H1 (cell line): ENCODE data around the gene PGF. TPM values are rescaled to one million over a fixed set of nuclear protein-coding genes. Genes with fewer than 3 reads are reported as not detected.

Source experiments
- CTCF ChIA-PET: fragments of 300-600 bp; sonication (Branson Sonifier 250); formaldehyde crosslinking; loops from one replicate; lab custom pipeline; 2021; ENCODE audit not compliant: partially characterized antibody; lab: Charles Lee
- POLR2A ChIA-PET: fragments of 300-600 bp; sonication (Branson Sonifier 250); formaldehyde crosslinking; loops from one replicate; lab custom pipeline; 2021; ENCODE audit warnings: inconsistent platforms; ENCODE audit not compliant: partially characterized antibody; lab: Charles Lee
- DNase-seq, 2 experiments: peaks; one replicate each; pipeline versions ENCODE4 v3.0.0 to v3.0.0-alpha.2; 2010 to 2022; ENCODE audit warnings: low spot score in 2 of 2, low read depth in 1 of 2, mixed read lengths in 1 of 2
- FAIRE-seq: peaks from 2 replicates; lab custom pipeline; 2011; peaks lifted over from hg19 to GRCh38; lab: Jason Lieb, UNC
- H2AFZ ChIP-seq: 2 replicates; pipeline ENCODE4 v1.8.1; 2012; ENCODE audit warnings: low read length, inconsistent platforms
- H2AK5ac ChIP-seq: 2 replicates; pipeline ENCODE4 v1.6.1; 2013; ENCODE audit warnings: low read depth, low read length
- H2BK120ac ChIP-seq: replicated peaks from 2 replicates; pipeline ENCODE3; 2013; ENCODE audit warnings: low read depth, low read length, inconsistent platforms
- H2BK12ac ChIP-seq: 2 replicates; pipeline ENCODE4 v1.6.1; 2013; ENCODE audit warnings: low read depth, low read length
- H2BK15ac ChIP-seq: 2 replicates; pipeline ENCODE4 v1.6.1; 2013; ENCODE audit warnings: low read length
- H2BK20ac ChIP-seq: 2 replicates; pipeline ENCODE4 v1.6.1; 2013; ENCODE audit warnings: low read length
- H2BK5ac ChIP-seq: 2 replicates; pipeline ENCODE4 v1.6.1; 2013; ENCODE audit warnings: low read depth, low read length
- H3K14ac ChIP-seq: 2 replicates; pipeline ENCODE4 v1.6.1; 2013; ENCODE audit warnings: inconsistent platforms; ENCODE audit not compliant: insufficient read length
- H3K18ac ChIP-seq: 2 replicates; pipeline ENCODE4 v1.6.1; 2013; ENCODE audit warnings: low read length; ENCODE audit errors: extremely low read depth
- H3K23ac ChIP-seq: 2 replicates; pipeline ENCODE4 v1.6.1; 2013; ENCODE audit warnings: inconsistent platforms; ENCODE audit not compliant: insufficient read length
- H3K23me2 ChIP-seq: 2 replicates; pipeline ENCODE4 v1.6.1; 2013; ENCODE audit warnings: low read depth, low read length
- H3K27ac ChIP-seq: 2 replicates; pipeline ENCODE4 v1.6.1; 2011; ENCODE audit warnings: low read depth, low read length, inconsistent platforms
- H3K27me3 ChIP-seq, 4 experiments: replicated peaks in 1 of 4; 1 replicate in 1 of 4; 2 replicates in 3 of 4; pipeline versions ENCODE4 v1.6.1 to v1.8.1; 2011 to 2013; ENCODE audit warnings: low read length in 3 of 4, mild to moderate bottlenecking in 3 of 4, inconsistent platforms in 2 of 4, mixed read lengths in 2 of 4, moderate library complexity in 1 of 4; ENCODE audit not compliant: control insufficient read depth in 3 of 4, insufficient read depth in 3 of 4; ENCODE audit errors: extremely low read depth in 1 of 4
- H3K36me3 ChIP-seq, 4 experiments: 2 replicates each; pipeline versions ENCODE4 v1.6.1 to v1.8.1; 2011 to 2013; ENCODE audit warnings: mild to moderate bottlenecking in 4 of 4, low read length in 3 of 4, moderate library complexity in 2 of 4, control low read depth in 1 of 4, inconsistent platforms in 1 of 4; ENCODE audit not compliant: insufficient read depth in 4 of 4, control insufficient read depth in 2 of 4
- H3K4ac ChIP-seq: replicated peaks from 2 replicates; pipeline ENCODE3; 2013; ENCODE audit warnings: low read length, low read depth, mixed read lengths, inconsistent platforms; ENCODE audit not compliant: insufficient read length
- H3K4me1 ChIP-seq, 4 experiments: replicated peaks in 1 of 4; 1 replicate in 1 of 4; 2 replicates in 3 of 4; pipeline versions ENCODE4 v1.6.1 to v1.8.1; 2011 to 2013; ENCODE audit warnings: low read length in 3 of 4, inconsistent platforms in 2 of 4, mixed read lengths in 1 of 4; ENCODE audit not compliant: insufficient read depth in 4 of 4, control insufficient read depth in 3 of 4
- H3K4me2 ChIP-seq, 2 experiments: 2 replicates each; pipeline versions ENCODE4 v1.6.1 to v1.8.1; 2011 to 2013; ENCODE audit warnings: low read depth in 2 of 2, low read length in 2 of 2, control low read depth in 1 of 2, inconsistent platforms in 1 of 2, mild to moderate bottlenecking in 1 of 2; ENCODE audit not compliant: insufficient read depth in 1 of 2
- H3K4me3 ChIP-seq, 4 experiments: fragments of 200-600, 300-600 bp in 1 of 4; sonication (generic), shearing (Covaris generic), sonication (Bioruptor Twin) in 1 of 4; 2 replicates each; pipeline versions ENCODE4 v1.5.1 to v1.8.1; 2011 to 2016; ENCODE audit warnings: low read length in 4 of 4, low read depth in 3 of 4, control low read depth in 2 of 4, inconsistent platforms in 2 of 4, mild to moderate bottlenecking in 2 of 4, mixed read lengths in 1 of 4, moderate library complexity in 1 of 4; ENCODE audit not compliant: insufficient read depth in 2 of 4; ENCODE audit errors: extremely low read depth in 1 of 4
- H3K56ac ChIP-seq: replicated peaks from 2 replicates; pipeline ENCODE3; 2013; ENCODE audit warnings: low read depth, mild to moderate bottlenecking, mixed read lengths, low read length, inconsistent platforms; ENCODE audit not compliant: insufficient read length
- H3K79me1 ChIP-seq: 2 replicates; pipeline ENCODE4 v1.6.1; 2013; ENCODE audit warnings: low read depth, low read length, control low read depth
- H3K79me2 ChIP-seq, 2 experiments: 2 replicates each; pipeline versions ENCODE4 v1.6.1 to v1.8.1; 2012 to 2013; ENCODE audit warnings: low read length in 2 of 2, mild to moderate bottlenecking in 2 of 2, inconsistent platforms in 1 of 2; ENCODE audit not compliant: insufficient read depth in 2 of 2, control insufficient read depth in 1 of 2
- H3K9ac ChIP-seq, 4 experiments: replicated peaks in 1 of 4; 1 replicate in 1 of 4; 2 replicates in 3 of 4; pipeline versions ENCODE4 v1.6.1 to v1.8.1; 2011 to 2013; ENCODE audit warnings: low read depth in 3 of 4, low read length in 3 of 4, control low read depth in 2 of 4, mild to moderate bottlenecking in 2 of 4, moderate library complexity in 2 of 4, inconsistent platforms in 1 of 4; ENCODE audit errors: extremely low read depth in 1 of 4
- H3K9me3 ChIP-seq, 2 experiments: 2 replicates each; pipeline versions ENCODE4 v1.6.1 to v1.8.1; 2012 to 2013; ENCODE audit warnings: mild to moderate bottlenecking in 2 of 2, moderate library complexity in 2 of 2, control low read depth in 1 of 2, inconsistent platforms in 1 of 2, low read depth in 1 of 2, low read length in 1 of 2, mixed read lengths in 1 of 2; ENCODE audit not compliant: insufficient read depth in 2 of 2
- H4K20me1 ChIP-seq, 2 experiments: replicated peaks in 1 of 2; 2 replicates each; pipeline versions ENCODE3 to v1.8.1; 2011 to 2013; ENCODE audit warnings: inconsistent platforms in 2 of 2, low read length in 2 of 2, mild to moderate bottlenecking in 1 of 2; ENCODE audit not compliant: insufficient read depth in 2 of 2, control insufficient read depth in 1 of 2
- H4K5ac ChIP-seq: 2 replicates; pipeline ENCODE4 v1.6.1; 2013; ENCODE audit warnings: low read length, low read depth, mixed read lengths, inconsistent platforms; ENCODE audit not compliant: insufficient read length
- H4K8ac ChIP-seq: 2 replicates; pipeline ENCODE4 v1.8.0; 2013; ENCODE audit warnings: mild to moderate bottlenecking, moderate library complexity, low read length, inconsistent platforms; ENCODE audit not compliant: insufficient read depth; ENCODE audit errors: extremely low read depth
- H4K91ac ChIP-seq: replicated peaks from 2 replicates; pipeline ENCODE3; 2013; ENCODE audit warnings: low read length, mixed read lengths, inconsistent platforms; ENCODE audit not compliant: insufficient read length
- CBX8 ChIP-seq: fragments of 300-800, 300-1000 bp; sonication (generic); IDR thresholded peaks from 2 replicates; pipeline ENCODE4 v1.7.1; 2016; ENCODE audit warnings: low read depth, low read length, borderline replicate concordance
- E2F6 ChIP-seq: IDR thresholded peaks from 2 replicates; pipeline ENCODE4 v1.6.1; 2012; ENCODE audit warnings: inconsistent platforms
- EZH2 ChIP-seq: fragments of 200-600 bp; sonication (generic); IDR thresholded peaks from 2 replicates; pipeline ENCODE4 v1.7.1; 2012; ENCODE audit warnings: low read depth, mild to moderate bottlenecking, moderate library complexity, low read length, inconsistent platforms; ENCODE audit not compliant: severe bottlenecking
- GABPA ChIP-seq: IDR thresholded peaks from 2 replicates; pipeline ENCODE4 v1.6.1; 2011; ENCODE audit warnings: mild to moderate bottlenecking, low read length, moderate library complexity, borderline replicate concordance; ENCODE audit not compliant: insufficient read depth
- HDAC6 ChIP-seq: IDR thresholded peaks from one replicate; pipeline ENCODE4 v1.7.1; 2012; ENCODE audit warnings: low read depth, mild to moderate bottlenecking, inconsistent platforms, low read length, moderate library complexity
- SUZ12 ChIP-seq: fragments of 200-600 bp; sonication (generic); IDR thresholded peaks from 2 replicates; pipeline ENCODE4 v1.6.1; 2012; ENCODE audit warnings: mild to moderate bottlenecking, inconsistent platforms, low read length, moderate library complexity, mixed read lengths
- TEAD4 ChIP-seq: IDR thresholded peaks from 2 replicates; pipeline ENCODE4 v1.6.1; 2012; ENCODE audit warnings: low read depth, low read length, inconsistent platforms, mixed read lengths
- WGBS, 2 experiments: shearing (Covaris generic) in 1 of 2; methylation state at CpG; one replicate each; pipeline versions ENCODE4 v1.1.6 to v1.1.7; 2013 to 2015; ENCODE audit warnings: low lambda C conversion rate in 2 of 2, mixed read lengths in 2 of 2, inconsistent platforms in 1 of 2, low coverage in 1 of 2, missing lambda C conversion rate in 1 of 2; ENCODE audit not compliant: insufficient replicate concordance in 2 of 2, insufficient coverage in 1 of 2, insufficient read length in 1 of 2; ENCODE audit errors: extremely low coverage in 1 of 2, missing lambda C conversion rate in 1 of 2; 5-methylcytosine and 5-hydroxymethylcytosine counted together
- polyA plus RNA-seq, 7 experiments: library from polyadenylated mRNA; depleted of rRNA in 3 of 7; stranded (reverse) in 5 of 7; unstranded in 2 of 7; fragments of >200 nt in 5 of 7; fragments of 200-250 nt in 2 of 7; gene quantifications; 1 replicate in 5 of 7; 2 replicates in 1 of 7; 4 replicates in 1 of 7; pipeline versions ENCODE4 v1.2.1 to v1.2.3, GENCODE V29; 2011 to 2013; ENCODE audit warnings: missing spikeins in 2 of 7, mixed read lengths in 2 of 7
- total RNA-seq: library from RNA; stranded (reverse); fragmentation: NEBNext Ultra II Directional; extraction: Animal tissue kit (Norgen Biotek cat#: 25700); gene quantifications from 2 replicates; pipeline ENCODE4 v1.2.1, GENCODE V29; 2021

PGF gene
- total and polyA plus RNA-seq, 2 of the 8 experiments (the other 6 are each of a cell fraction or from before 2014, with no cell fraction given): 2.1 to 4.1 TPM

DNA sequence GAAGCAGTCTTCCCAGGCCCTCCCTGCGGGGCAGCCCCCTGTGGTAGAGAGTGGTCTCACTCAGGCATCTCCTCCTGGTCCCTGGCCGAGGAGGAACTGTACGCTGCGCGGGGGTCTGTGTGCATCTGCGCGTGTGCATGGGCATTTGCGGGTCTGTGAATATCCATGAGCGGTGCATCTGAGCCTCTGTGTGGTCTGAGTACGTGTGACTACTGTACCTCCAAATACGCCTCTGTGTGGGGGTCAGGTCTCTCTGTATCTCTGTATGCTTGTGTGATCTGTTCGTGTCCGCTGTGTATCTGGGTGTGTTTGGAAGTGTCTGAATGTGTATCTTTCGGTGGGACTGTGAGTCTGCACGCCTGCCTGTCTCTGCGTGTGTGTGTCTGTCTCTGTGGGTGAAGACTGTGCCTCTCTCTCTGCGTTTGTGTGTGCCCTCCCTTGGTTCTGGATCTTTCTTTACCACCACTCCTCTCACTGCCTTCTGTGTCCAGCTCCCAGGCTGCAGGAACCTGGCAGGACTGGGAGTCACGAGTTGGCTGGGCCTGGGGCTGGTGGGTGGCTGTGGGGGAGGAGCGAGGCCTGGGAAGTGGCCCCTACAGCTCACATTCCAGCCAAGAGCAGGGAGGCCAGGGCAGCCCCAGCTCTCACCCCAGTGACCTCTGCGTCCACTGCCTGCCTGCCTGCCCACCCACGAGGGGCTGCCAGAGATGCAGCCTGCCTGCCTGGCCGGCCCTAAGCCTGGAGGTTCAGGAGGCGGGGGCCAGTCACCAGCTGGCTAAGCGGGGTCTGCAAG, 1.1 kb upstream of the PGF start:
- TF ChIP-seq EZH2 (no peak), TEAD4 (peak; percentile 46; the same call in 1 of the 2 replicates), GABPA (no peak), HDAC6 (no peak), E2F6 (no peak), CBX8 (no peak), SUZ12 (no peak)
- Histone ChIP-seq H3K79me2 (no peaks in the 10 kb centered on the region), H2BK15ac (peak overlapping the region; percentile 75; the same call in 1 of the 2 replicates), H4K20me1 (no peaks in the 10 kb centered on the region), H3K23ac (no peak overlapping the region), H4K8ac (peak overlapping the region; percentile 83; the same call in 1 of the 2 replicates), H2BK5ac (peak overlapping the region; percentile 60; the same call in 1 of the 2 replicates), H3K4ac (peak overlapping the region; percentile 8), H3K23me2 (peaks cover 11% of the 10 kb centered on the region), H4K91ac (no peak overlapping the region), H3K36me3 (no peaks in the 10 kb centered on the region), H3K18ac (peak overlapping the region; percentile 71; the same call in 1 of the 2 replicates), H3K56ac (no peak overlapping the region), H3K9me3 (no peaks in the 10 kb centered on the region), H4K5ac (no peak overlapping the region), H3K14ac (no peak overlapping the region), H2BK120ac (no peak overlapping the region), H3K79me1 (no peaks in the 10 kb centered on the region), H2AK5ac (no peak overlapping the region), H3K9ac (peak overlapping the region in 1 of 4 experiments; percentile 39; a peak in 2 of 7 replicates), H2BK12ac (0 out of 2 replicates have a peak overlapping the region, but pooled peaks have one; percentile 60), H3K4me2 (peak overlapping the region; percentile 71 to 80; a peak in 3 of 4 replicates), H2AFZ (0 out of 2 replicates have a peak overlapping the region, but pooled peaks have one; percentile 9), H3K4me1 (peaks cover 2 to 27% (median 15%) of the 10 kb centered on the region in 4 experiments), H3K27ac (no peak overlapping the region), H3K4me3 (peak overlapping the region in 1 of 4 experiments; percentile 62; a peak in 1 of 8 replicates), H3K27me3 (peaks cover 0 to 13% (median 12%) of the 10 kb centered on the region in 4 experiments; a peak in 5 of 7 replicates), H2BK20ac (no peak overlapping the region)
- ChIA-PET POLR2A (interaction anchor here (0.9 to 1.3 kb wide), 3 partner anchors 22 to 47 kb away, joined by 3 to 4 read pairs (median 3); no protein-coding TSS in a partner anchor), CTCF (interaction anchor here (1.2 to 11.8 kb wide), 4 partner anchors 12 to 126 kb away, joined by 3 to 146 read pairs (median 6); no protein-coding TSS in a partner anchor)
- WGBS, 2 experiments: 85% methylated on average over 24 of the region's 24 CpGs; no CpG with 5 or more reads in 1 of the 2 experiments
- DNase-seq (no peak), FAIRE-seq (no peak)
